GM18858 (cell line): Measurements from ENCODE around the gene PRX.
"Not testable (repeated sequence)": the region's sequence is repeated elsewhere in the genome, so short reads cannot be mapped to it uniquely, and the experiment has no call there.

Source experiments
- ATAC-seq: cut with Tn5 transposase; IDR thresholded peaks from one replicate; pipeline ENCODE4 v1.9.1; 2021; ENCODE audit not compliant: unreplicated experiment

Gene PRX

DNA sequence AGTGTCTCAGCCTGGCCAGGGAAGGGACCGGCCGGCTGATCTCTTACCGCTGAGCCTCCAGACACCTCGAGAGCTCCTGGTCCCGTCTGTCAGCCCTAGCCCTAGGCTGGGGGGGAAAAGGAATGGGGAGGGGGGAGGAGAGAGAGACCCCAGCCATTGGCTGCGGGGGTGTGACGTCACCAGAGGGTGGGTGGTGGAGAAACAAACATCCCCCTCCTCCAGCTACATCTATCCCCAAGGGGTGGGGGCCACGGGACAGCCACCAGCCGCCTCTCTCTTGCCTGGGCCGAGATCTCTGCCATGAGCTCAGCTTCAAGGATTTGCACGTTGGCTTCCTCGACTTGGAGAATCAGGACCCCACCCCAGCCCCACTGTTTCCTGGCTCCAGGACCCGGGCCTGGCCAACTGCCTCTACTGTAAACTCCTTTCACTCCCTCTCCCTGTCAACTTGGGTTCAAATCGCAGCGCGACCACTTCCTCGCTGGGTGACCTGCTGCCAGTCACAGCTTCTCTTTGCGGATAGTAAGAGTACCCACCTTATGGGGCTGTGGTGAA lies at the start of gene PRX:
TSS of gene PRX (minus strand) at position 88 of the 555 bp plus-strand sequence. CDS start 5,446 bp downstream, outside the sequence.
- no peak for ATAC-seq

DNA sequence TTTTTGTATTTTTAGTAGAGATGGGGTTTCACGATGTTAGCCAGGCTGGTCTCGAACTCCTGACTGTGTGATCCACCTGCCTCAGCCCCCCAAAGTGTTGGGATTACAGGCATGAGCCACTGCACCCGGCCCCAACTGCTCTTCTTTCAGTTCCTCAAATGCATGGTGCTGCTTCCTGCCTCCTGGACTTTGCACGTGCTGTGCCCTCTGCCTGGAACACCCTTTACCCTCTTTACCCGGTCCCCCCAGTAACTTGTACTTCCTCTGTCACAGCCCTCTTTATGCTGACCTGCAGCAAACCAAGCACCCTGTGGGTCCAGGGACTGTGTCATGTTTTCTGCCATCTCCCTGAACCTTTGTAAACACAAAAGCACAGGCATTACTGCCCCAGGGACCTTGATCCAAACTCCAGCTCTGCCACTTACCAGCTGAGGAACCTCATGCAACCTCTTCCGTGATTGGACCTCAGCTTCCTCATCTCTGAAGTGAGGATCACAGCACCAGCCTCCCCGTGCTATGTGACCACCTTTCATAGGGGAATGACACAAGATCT lies 48.6 kb upstream of the PRX start:
- ATAC-seq: no peak

GRCh38 chr19:40460185-40460584 lies 47.0 kb upstream of the PRX start:
- no peak for ATAC-seq

- ATAC-seq: no peak
These were observed 45.4 kb upstream of the PRX start for GRCh38 chr19:40458597-40458974.

GRCh38 chr19:40457953-40458596 lies 44.9 kb upstream of the PRX start:
- ATAC-seq: no peak

DNA sequence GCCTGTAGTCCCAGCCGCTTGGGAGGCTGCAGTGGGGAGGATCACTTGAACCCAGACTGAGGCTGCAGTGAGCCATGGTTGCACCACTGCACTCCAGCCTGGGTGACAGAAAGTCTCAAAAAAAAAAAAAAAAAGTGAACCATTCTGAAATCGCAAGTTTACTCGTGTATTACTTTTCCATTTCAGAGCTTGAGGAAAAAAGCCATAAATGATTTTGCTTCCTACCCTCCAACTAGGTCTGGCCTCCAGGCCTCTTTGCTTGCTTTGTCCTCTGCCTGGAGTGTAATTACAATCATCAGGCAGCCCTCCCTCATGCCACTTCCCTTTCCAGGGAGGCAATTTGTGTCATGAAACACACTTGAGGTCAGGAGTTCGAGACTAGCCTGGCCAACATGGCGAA lies 43.9 kb upstream of the PRX start:
- ATAC-seq: no peak

- not testable (repeated sequence) for ATAC-seq
These were observed 40.8 kb upstream of the PRX start for GRCh38 chr19:40453943-40454342.

DNA sequence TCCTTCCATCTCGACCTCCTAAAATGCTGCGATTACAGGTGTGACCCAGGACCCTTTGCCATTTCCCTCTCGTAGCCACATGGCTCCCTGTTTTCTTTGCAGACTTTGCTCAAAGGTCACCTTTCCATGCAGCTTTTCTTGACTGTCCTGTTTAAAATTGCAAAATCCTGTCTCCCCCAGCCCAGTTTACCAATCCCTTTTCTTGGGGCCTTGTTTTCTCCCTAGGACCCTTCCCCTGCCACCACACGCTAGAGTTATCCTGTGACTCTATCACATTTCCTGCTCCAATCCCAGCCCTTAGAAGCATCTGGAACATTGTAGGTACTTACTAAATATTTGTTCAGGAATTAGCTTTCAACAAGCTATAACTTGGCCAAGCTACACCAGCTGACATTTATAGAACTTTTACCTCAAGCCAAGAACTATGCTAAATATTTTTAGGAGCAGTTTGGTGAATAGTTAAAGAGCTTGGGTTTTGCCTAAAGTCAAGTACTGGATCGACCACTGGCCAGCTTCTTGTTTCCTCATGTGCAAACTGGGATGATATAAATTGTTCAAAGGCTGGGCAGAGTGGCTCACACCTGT lies 40.1 kb upstream of the PRX start:
- ATAC-seq: no peak

GRCh38 chr19:40452016-40452415 lies 38.8 kb upstream of the PRX start:
- no peak for ATAC-seq

DNA sequence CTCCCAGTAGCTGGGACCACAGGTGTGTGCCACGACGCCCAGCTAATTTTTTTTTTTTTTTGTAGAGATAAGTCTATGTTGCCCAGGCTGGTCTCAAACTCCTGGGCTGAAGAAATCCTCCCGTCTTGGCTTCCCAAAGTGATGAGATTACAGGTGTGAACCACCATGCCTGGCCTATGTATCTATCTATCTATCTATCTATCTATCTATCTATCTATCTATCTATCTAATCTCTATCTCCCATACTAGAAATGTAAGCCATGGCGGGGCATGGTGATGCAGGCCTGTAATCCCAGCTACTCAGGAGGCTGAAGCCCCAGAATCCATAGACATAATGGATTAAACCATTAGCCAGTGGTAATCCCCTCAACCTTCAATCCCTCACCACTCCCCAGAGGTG lies 37.5 kb upstream of the PRX start:
- no peak for ATAC-seq

- no peak for ATAC-seq
These were observed 36.3 kb upstream of the PRX start for GRCh38 chr19:40449506-40449905.

GRCh38 chr19:40446263-40446784 lies 33.1 kb upstream of the PRX start:
- no peak for ATAC-seq

GRCh38 chr19:40445780-40446262 lies 32.6 kb upstream of the PRX start:
- no peak for ATAC-seq

GRCh38 chr19:40444825-40445312 lies 31.7 kb upstream of the PRX start:
- ATAC-seq: no peak

DNA sequence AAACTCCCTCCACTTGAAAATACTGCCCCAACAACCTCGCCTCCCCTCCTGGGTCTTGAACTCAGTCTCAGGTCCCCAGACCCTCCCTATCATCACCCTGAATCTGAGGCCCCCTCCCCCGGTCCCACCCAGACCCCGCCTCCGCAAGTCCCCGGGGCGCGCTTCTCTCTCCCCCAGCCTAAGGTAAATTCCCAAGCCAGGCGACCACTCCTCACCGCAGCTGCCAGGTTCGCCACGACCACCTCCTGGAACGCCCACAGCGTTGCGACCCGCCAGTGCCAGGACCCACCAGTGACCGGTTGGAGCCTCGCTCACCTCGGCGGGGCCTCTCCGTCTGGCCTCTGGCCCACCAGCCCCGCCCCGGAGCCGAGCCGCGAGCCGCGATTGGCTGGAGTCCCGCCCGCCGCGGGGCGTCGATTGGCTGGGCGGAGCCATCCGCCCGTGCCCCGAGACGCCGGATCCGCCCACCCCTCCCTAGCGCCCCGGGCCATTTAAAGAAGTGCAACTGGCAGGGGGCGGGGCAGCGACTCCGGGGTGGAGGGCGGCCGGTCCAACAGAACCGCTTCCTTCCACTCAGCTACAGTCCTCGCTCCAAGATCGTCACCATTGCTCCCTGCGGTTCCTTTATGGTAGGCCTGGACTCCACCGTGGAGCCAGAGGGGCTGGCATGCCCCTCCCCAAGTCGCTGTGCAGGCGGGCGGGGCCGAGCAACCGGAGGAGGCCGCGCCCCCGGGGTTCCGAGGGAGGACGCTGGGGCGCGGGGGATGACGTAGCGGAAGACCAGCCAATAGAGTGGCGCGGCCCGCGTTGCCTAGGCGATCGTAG lies 31.0 kb upstream of the PRX start, which contains the start of gene SERTAD3:
TSS of gene SERTAD3 (minus strand) at position 336 of the 825 bp plus-strand sequence. CDS start 2,255 bp downstream, outside the sequence.
- ATAC-seq: peak; percentile 48

GRCh38 chr19:40443131-40443999 lies 30.2 kb upstream of the PRX start:
- ATAC-seq: peak; percentile 49

DNA sequence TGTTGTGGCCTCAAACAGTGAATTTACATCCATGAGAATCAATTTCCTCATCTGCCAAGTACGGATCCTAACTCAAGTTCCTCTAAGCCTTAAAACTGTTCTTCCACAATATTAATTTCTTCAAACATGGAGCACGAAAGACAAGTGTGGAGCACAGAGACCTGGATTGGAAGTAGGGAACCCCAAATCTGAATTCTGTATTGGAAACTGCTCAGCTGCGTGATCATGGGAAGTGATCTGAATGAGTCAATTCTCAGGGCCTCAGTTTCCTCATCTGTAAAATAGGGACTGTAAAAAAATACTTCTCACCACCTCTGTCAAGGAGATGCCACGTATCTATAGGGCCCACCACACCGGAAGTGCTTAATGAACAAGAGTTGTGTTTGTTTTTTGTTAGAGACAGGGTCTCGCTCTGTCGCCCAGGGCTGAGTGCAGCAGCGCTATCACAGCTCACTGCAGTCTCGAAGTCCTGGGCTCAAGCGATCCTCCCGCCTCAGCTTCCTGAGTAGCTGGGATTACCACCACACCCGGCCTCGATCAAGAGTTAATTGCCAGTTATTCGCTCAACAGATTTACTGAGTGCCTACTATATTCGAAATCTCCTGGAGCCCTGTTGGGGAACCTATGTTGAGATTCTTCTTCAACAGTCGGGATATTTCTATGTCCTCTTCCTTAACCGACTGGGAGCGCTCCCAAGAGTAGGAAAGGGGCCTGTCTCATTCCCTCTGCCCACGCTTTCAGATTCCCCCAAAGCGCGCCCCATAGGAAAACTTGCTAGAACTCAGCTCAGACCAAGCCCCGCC lies 29.4 kb upstream of the PRX start:
- ATAC-seq: no peak

GRCh38 chr19:40441719-40442253 lies 28.6 kb upstream of the PRX start:
- ATAC-seq: no peak

DNA sequence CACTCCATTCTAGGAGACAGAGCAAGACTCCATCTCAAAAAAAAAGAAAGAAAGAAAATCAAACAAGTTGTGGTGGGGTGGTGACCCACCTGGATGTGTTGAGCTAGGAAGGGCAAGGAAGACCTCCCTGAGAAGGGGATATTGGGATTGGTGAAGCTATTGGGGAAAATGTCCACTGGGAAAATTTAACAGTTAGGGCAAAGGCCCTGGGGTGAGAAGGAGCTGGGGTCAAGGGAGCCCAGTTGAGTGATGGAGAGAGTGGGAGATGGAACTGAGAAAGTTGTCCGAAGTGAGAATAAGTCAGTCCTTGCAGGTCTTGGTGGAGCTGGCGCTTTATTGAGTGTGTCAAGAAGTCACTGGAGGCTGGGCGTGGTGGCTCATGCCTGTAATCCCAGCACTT lies 25.1 kb upstream of the PRX start:
- no peak for ATAC-seq
